Measurements from ENCODE around the gene MANEAL. TPM values are rescaled to one million over a fixed set of nuclear protein-coding genes. Genes with fewer than 3 reads are reported as not detected.
A peak's percentile ranks its signal among the peaks of the same experiment; 100 is the strongest.

MANEAL gene
- total RNA-seq, 1 donor from 2014 or later = 0.24 TPM

DNA sequence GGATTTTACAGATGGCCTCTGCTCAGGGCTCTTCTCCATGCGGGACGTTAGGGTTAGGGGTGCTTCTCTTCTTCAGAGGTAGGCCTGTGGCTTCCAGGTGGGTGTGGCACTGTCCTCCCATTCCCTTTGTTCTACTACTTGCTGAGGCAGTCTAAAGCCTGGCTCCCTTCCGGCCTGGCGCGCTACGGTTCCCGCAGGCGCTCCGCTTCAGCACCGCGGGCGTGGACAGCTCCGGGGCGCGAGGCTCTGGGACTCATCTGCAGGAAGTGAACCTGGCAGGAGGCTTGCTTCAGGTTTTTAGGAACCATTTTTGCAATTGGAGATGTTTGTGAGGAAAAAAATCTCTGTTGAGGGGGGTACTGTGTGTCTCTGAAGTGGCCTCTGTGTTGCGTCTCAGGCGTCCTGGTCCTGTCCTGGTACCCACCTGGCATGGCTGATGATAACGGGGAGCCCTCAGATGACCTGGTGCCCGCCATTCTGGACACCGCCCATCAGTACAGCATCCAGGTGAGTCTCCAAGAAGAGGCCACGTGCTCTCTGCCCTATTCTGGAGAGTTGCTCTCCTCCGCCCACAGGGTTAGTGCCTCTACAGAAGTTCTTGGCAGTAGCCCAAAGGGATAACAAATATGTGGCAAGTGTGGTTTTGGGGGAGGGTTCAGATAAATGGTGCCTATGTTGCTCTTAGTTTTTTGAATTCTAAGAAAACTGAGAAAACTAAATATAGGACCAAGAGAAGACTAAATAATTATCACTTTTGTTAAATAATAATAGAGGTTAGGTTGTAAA is 1.9 kb downstream of the MANEAL start:
- Histone ChIP-seq H3K4me1 (no peaks in the 10 kb centered on the region), H4K20me1 (ENCODE audit: low read depth) (peaks cover 35% of the 10 kb centered on the region), H2AFZ (replicated peaks) (no peak overlapping the region), H3K27me3 (peaks cover 56% of the 10 kb centered on the region), H3K9ac (no peak overlapping the region), H3F3A (ENCODE audit: low read depth) (peaks cover 9% of the 10 kb centered on the region), H3K79me2 (ENCODE audit: low read depth) (no peaks in the 10 kb centered on the region), H3K36me3 (no peaks in the 10 kb centered on the region), H3K27ac (no peak overlapping the region), H3K4me2 (no peak overlapping the region), H3K4me3 (no peak overlapping the region), H3K9me3 (ENCODE audit: low read depth) (no peaks in the 10 kb centered on the region)
- DNase-seq (ENCODE audit: low spot score) = peak; percentile 88
- Mint-ChIP-seq H3K27me3 (ENCODE audit: insufficient read depth, low read depth) (peaks cover 39% of the 10 kb centered on the region), H3K4me1 (no peaks in the 10 kb centered on the region), H3K27ac (no peak overlapping the region), H3K36me3 (peaks cover 2% of the 10 kb centered on the region), H3K4me3 (peak overlapping the region; percentile 82), H3K9me3 (peaks cover 4% of the 10 kb centered on the region)
- TF ChIP-seq EZH2phosphoT487 (IDR thresholded peaks at IDR 0.05) (no peak), EZH2 (IDR thresholded peaks at IDR 0.05) (peak; percentile 62)
- TF ChIP-seq, protein P1, sequence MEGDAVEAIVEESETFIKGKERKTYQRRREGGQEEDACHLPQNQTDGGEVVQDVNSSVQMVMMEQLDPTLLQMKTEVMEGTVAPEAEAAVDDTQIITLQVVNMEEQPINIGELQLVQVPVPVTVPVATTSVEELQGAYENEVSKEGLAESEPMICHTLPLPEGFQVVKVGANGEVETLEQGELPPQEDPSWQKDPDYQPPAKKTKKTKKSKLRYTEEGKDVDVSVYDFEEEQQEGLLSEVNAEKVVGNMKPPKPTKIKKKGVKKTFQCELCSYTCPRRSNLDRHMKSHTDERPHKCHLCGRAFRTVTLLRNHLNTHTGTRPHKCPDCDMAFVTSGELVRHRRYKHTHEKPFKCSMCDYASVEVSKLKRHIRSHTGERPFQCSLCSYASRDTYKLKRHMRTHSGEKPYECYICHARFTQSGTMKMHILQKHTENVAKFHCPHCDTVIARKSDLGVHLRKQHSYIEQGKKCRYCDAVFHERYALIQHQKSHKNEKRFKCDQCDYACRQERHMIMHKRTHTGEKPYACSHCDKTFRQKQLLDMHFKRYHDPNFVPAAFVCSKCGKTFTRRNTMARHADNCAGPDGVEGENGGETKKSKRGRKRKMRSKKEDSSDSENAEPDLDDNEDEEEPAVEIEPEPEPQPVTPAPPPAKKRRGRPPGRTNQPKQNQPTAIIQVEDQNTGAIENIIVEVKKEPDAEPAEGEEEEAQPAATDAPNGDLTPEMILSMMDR (IDR thresholded peaks at IDR 0.05) = no peak

DNA sequence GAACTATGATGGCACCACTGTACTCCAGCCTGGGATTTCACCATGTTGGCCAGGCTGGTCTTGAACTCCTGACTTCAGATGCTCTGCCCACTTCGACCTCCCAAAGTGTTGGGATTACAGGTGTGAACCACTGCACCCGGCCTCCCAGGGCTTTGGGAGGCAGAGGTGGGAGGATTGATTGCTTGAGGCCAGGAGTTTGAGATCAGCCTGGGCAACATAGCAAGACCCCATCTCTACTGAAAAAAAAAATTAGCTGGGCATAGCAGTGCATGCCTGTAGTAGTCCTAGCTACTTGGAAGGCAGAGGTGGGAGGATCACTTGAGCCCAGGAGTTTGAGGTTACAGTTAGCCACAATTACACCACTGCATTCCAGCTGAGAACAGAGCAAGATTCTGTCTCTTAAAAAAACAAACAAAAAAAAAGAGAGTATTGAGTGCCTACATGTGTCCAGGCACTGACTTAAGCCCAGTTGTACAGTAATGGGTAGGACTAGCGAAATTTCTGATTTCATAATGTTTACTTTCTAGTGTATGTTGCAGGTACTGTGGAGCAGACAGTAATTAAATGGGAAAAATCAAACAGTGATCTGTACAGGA is 4.2 kb downstream of the MANEAL start:
- peaks cover 32% of the 10 kb centered on the region for H3K27me3 ChIP-seq
- no peaks in the 10 kb centered on the region for H3K4me1 Mint-ChIP-seq
- H3F3A ChIP-seq (ENCODE audit: low read depth) = peaks cover 9% of the 10 kb centered on the region
- no peak for TF ChIP-seq EZH2 (IDR thresholded peaks at IDR 0.05)
- no peak for TF ChIP-seq EZH2phosphoT487 (IDR thresholded peaks at IDR 0.05)
- TF ChIP-seq, protein P1 (IDR thresholded peaks at IDR 0.05) = no peak
- H3K9ac ChIP-seq = no peak overlapping the region
- no peaks in the 10 kb centered on the region for H3K36me3 ChIP-seq
- no peak overlapping the region for H3K4me3 Mint-ChIP-seq
- no peak overlapping the region for H2AFZ ChIP-seq (replicated peaks)
- H3K4me1 ChIP-seq = no peaks in the 10 kb centered on the region
- no peaks in the 10 kb centered on the region for H3K9me3 ChIP-seq (ENCODE audit: low read depth)
- DNase-seq (ENCODE audit: low spot score) = no peak
- H4K20me1 ChIP-seq (ENCODE audit: low read depth) = peaks cover 29% of the 10 kb centered on the region
- peaks cover 20% of the 10 kb centered on the region for H3K27me3 Mint-ChIP-seq (ENCODE audit: insufficient read depth, low read depth)
- no peaks in the 10 kb centered on the region for H3K9me3 Mint-ChIP-seq
- no peak overlapping the region for H3K4me3 ChIP-seq
- no peaks in the 10 kb centered on the region for H3K79me2 ChIP-seq (ENCODE audit: low read depth)
- H3K4me2 ChIP-seq = no peak overlapping the region
- no peak overlapping the region for H3K27ac ChIP-seq
- peaks cover 10% of the 10 kb centered on the region for H3K36me3 Mint-ChIP-seq
- H3K27ac Mint-ChIP-seq = no peak overlapping the region

DNA sequence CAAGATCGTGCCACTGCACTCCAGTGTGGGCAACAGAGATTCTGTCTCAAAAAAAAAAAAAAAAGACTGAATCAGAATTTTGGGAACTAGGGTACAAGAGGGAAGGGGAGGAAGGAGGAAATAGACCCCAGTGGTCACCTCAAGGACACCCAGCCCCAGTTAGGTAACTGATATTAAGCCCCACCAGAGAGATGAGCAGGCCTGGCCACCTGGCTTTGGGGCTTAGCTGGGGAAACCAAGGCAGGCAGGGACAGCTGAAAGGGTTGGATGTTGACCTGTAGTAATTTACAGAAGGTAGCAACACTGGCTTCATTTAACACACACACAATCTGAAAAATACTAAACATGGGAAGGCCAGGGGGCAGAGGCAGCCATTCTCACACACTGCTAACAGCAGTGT is 8.8 kb downstream of the MANEAL start:
- H3K27ac ChIP-seq = no peak overlapping the region
- peaks cover 32% of the 10 kb centered on the region for H4K20me1 ChIP-seq (ENCODE audit: low read depth)
- peaks cover 10% of the 10 kb centered on the region for H3F3A ChIP-seq (ENCODE audit: low read depth)
- Mint-ChIP-seq H3K4me3 (no peak overlapping the region), H3K9me3 (no peaks in the 10 kb centered on the region), H3K27me3 (ENCODE audit: insufficient read depth, low read depth) (peaks cover 2% of the 10 kb centered on the region), H3K36me3 (peaks cover 16% of the 10 kb centered on the region), H3K4me1 (peaks cover 6% of the 10 kb centered on the region), H3K27ac (no peak overlapping the region)
- peaks cover 5% of the 10 kb centered on the region for H3K4me1 ChIP-seq
- H2AFZ ChIP-seq (replicated peaks) = no peak overlapping the region
- peaks cover 7% of the 10 kb centered on the region for H3K36me3 ChIP-seq
- H3K79me2 ChIP-seq (ENCODE audit: low read depth) = peaks cover 16% of the 10 kb centered on the region
- TF ChIP-seq, protein P1 (IDR thresholded peaks at IDR 0.05) = no peak
- TF ChIP-seq EZH2 (IDR thresholded peaks at IDR 0.05) (no peak), EZH2phosphoT487 (IDR thresholded peaks at IDR 0.05) (no peak)
- no peak overlapping the region for H3K4me3 ChIP-seq
- no peaks in the 10 kb centered on the region for H3K9me3 ChIP-seq (ENCODE audit: low read depth)
- DNase-seq (ENCODE audit: low spot score) = no peak
- no peaks in the 10 kb centered on the region for H3K27me3 ChIP-seq
- H3K4me2 ChIP-seq = no peak overlapping the region
- no peak overlapping the region for H3K9ac ChIP-seq
